SK-N-SH (cell line): ENCODE results near the gene RABGGTA. TPM values are rescaled to one million over a fixed set of nuclear protein-coding genes. Genes with fewer than 3 reads are reported as not detected.

Experiments used
- CTCF ChIA-PET: fragments of 300-600, 350-600 bp; formaldehyde crosslinking; extraction: SDS; loops from one replicate; lab custom pipeline; 2021; lab: Yijun Ruan, JAX
- POLR2A ChIA-PET: fragments of 350-600 bp; sonication (Branson Sonifier 250); formaldehyde crosslinking; extraction: SDS; loops from one replicate; lab custom pipeline; 2020; ENCODE audit warnings: antibody characterized with exemption, inconsistent platforms; lab: Yijun Ruan, JAX
- DNase-seq: peaks from one replicate; pipeline ENCODE4 v3.0.0; 2012
- H2AFZ ChIP-seq: fragments of 200-600 bp; sonication (generic); 2 replicates; pipeline ENCODE4 v1.8.1; 2016; ENCODE audit warnings: antibody characterized with exemption, mild to moderate bottlenecking, low read depth
- H3F3A ChIP-seq: fragments of 200-600 bp; sonication (generic); replicated peaks from 2 replicates; pipeline ENCODE3; 2016; ENCODE audit warnings: antibody characterized with exemption, mild to moderate bottlenecking; ENCODE audit not compliant: insufficient read depth
- H3K27ac ChIP-seq, 2 experiments: fragments of 200-500 bp in 1 of 2; fragments of 200-600 bp in 1 of 2; sonication (Bioruptor generic) in 1 of 2; sonication (generic), shearing (Covaris generic) in 1 of 2; 2 replicates each; pipeline versions ENCODE4 v1.5.1 to v1.6.1; 2014 to 2016; ENCODE audit warnings: low read depth in 2 of 2, inconsistent platforms in 1 of 2, low read length in 1 of 2, mild to moderate bottlenecking in 1 of 2, mixed read lengths in 1 of 2
- H3K27me3 ChIP-seq: fragments of 200-600 bp; sonication (generic), shearing (Covaris generic); 2 replicates; pipeline ENCODE4 v1.6.1; 2016; ENCODE audit warnings: mixed run types; ENCODE audit not compliant: insufficient read depth
- H3K36me3 ChIP-seq, 2 experiments: fragments of 200-500 bp in 1 of 2; fragments of 200-600 bp in 1 of 2; sonication (Bioruptor generic) in 1 of 2; sonication (generic) in 1 of 2; replicated peaks in 1 of 2; 2 replicates each; pipeline versions ENCODE3 to v1.5.1; 2014 to 2016; ENCODE audit warnings: low read length in 1 of 2, mild to moderate bottlenecking in 1 of 2; ENCODE audit not compliant: insufficient read depth in 2 of 2, control insufficient read depth in 1 of 2
- H3K4me1 ChIP-seq, 2 experiments: fragments of 200-500 bp in 1 of 2; fragments of 200-600 bp in 1 of 2; sonication (Bioruptor generic) in 1 of 2; sonication (generic), shearing (Covaris generic) in 1 of 2; 2 replicates each; pipeline versions ENCODE4 v1.5.1 to v1.6.1; 2014 to 2016; ENCODE audit warnings: low read depth in 1 of 2, low read length in 1 of 2, mixed run types in 1 of 2; ENCODE audit not compliant: insufficient read depth in 2 of 2, control insufficient read depth in 1 of 2
- H3K4me2 ChIP-seq: fragments of 200-600 bp; sonication (generic), shearing (Covaris generic); 2 replicates; pipeline ENCODE4 v1.6.1; 2017; ENCODE audit warnings: mixed run types
- H3K4me3 ChIP-seq, 2 experiments: fragments of 200-500 bp in 1 of 2; fragments of 200-600 bp in 1 of 2; sonication (Bioruptor generic) in 1 of 2; sonication (generic), shearing (Covaris generic) in 1 of 2; 2 replicates each; pipeline versions ENCODE4 v1.5.1 to v1.8.1; 2014 to 2016; ENCODE audit warnings: low read depth in 2 of 2, inconsistent platforms in 1 of 2, low read length in 1 of 2, mild to moderate bottlenecking in 1 of 2, mixed read lengths in 1 of 2, moderate library complexity in 1 of 2
- H3K79me2 ChIP-seq: fragments of 200-600 bp; sonication (generic); 2 replicates; pipeline ENCODE4 v1.8.1; 2017; ENCODE audit warnings: mild to moderate bottlenecking; ENCODE audit not compliant: insufficient read depth
- H3K9ac ChIP-seq: fragments of 200-600 bp; sonication (generic); 2 replicates; pipeline ENCODE4 v1.6.1; 2017; ENCODE audit warnings: mixed run types
- H3K9me2 ChIP-seq: fragments of 200-600 bp; sonication (generic); 2 replicates; pipeline ENCODE4 v1.6.1; 2017; ENCODE audit warnings: mixed run types
- H3K9me3 ChIP-seq: fragments of 200-600 bp; sonication (generic); 2 replicates; pipeline ENCODE4 v1.6.1; 2017; ENCODE audit warnings: mixed run types, mild to moderate bottlenecking, moderate library complexity
- H4K20me1 ChIP-seq: fragments of 200-600 bp; sonication (generic); 2 replicates; pipeline ENCODE4 v1.6.1; 2017; ENCODE audit warnings: mild to moderate bottlenecking, mixed run types; ENCODE audit not compliant: insufficient read depth
- CTCF ChIP-seq: fragments of 200-600 bp; sonication (generic); IDR thresholded peaks from 2 replicates; pipeline ENCODE4 v1.6.1; 2017; ENCODE audit warnings: antibody characterized with exemption, mild to moderate bottlenecking, moderate library complexity
- ELF1 ChIP-seq: IDR thresholded peaks from 2 replicates; pipeline ENCODE4 v1.4.0; 2012
- FOSL2 ChIP-seq: IDR thresholded peaks from 2 replicates; pipeline ENCODE4 v1.4.0; 2012; ENCODE audit warnings: low read depth, mild to moderate bottlenecking, moderate library complexity, borderline replicate concordance
- FOXJ3 ChIP-seq: sonication (generic); formaldehyde crosslinking; IDR thresholded peaks from 2 replicates; pipeline ENCODE4 v1.5.1; 2020; ENCODE audit warnings: mild to moderate bottlenecking, missing genetic modification reagents
- FOXM1 ChIP-seq: IDR thresholded peaks from 2 replicates; pipeline ENCODE4 v1.4.0; 2012; ENCODE audit warnings: low read depth, mild to moderate bottlenecking
- GABPA ChIP-seq: IDR thresholded peaks from 2 replicates; pipeline ENCODE4 v1.4.0; 2012; ENCODE audit warnings: low read depth, mild to moderate bottlenecking
- JUND ChIP-seq: IDR thresholded peaks from 2 replicates; pipeline ENCODE4 v1.4.0; 2012
- MEF2A ChIP-seq: IDR thresholded peaks from 2 replicates; pipeline ENCODE4 v1.4.0; 2012; ENCODE audit warnings: low read depth, borderline replicate concordance
- MXI1 ChIP-seq: IDR thresholded peaks from 2 replicates; pipeline ENCODE4 v1.6.1; 2012; ENCODE audit warnings: mild to moderate bottlenecking, low read depth, low read length, improper control_type of control experiment
- NRF1 ChIP-seq: IDR thresholded peaks from 2 replicates; pipeline ENCODE4 v1.6.1; 2012; ENCODE audit warnings: low read depth, mild to moderate bottlenecking, low read length
- PBX3 ChIP-seq: IDR thresholded peaks from 2 replicates; pipeline ENCODE4; 2012
- POLR2AphosphoS5 ChIP-seq: IDR thresholded peaks from 2 replicates; pipeline ENCODE4 v1.6.1; 2012; ENCODE audit warnings: low read depth, low read length
- RAD21 ChIP-seq: IDR thresholded peaks from 2 replicates; pipeline ENCODE4 v1.6.1; 2012; ENCODE audit warnings: mild to moderate bottlenecking, low read length
- REST ChIP-seq: IDR thresholded peaks from 2 replicates; pipeline ENCODE4 v1.6.1; 2012; ENCODE audit warnings: mild to moderate bottlenecking, low read depth, low read length, moderate library complexity
- TAF1 ChIP-seq: IDR thresholded peaks from 2 replicates; pipeline ENCODE4 v1.6.1; 2012; ENCODE audit warnings: low read depth, mild to moderate bottlenecking, low read length, moderate library complexity, borderline replicate concordance
- TCF12 ChIP-seq: IDR thresholded peaks from 2 replicates; pipeline ENCODE4 v1.4.0; 2012
- TEAD4 ChIP-seq: IDR thresholded peaks from 2 replicates; pipeline ENCODE4 v1.4.0; 2012; ENCODE audit warnings: mild to moderate bottlenecking, borderline replicate concordance; ENCODE audit not compliant: insufficient read depth
- YY1 ChIP-seq: IDR thresholded peaks from 2 replicates; pipeline ENCODE4 v1.4.0; 2012; ENCODE audit warnings: low read depth, mild to moderate bottlenecking
- WGBS: methylation state at CpG from one replicate; pipeline ENCODE4 v1.1.6; 2017; ENCODE audit warnings: low lambda C conversion rate; 5-methylcytosine and 5-hydroxymethylcytosine counted together
- polyA plus RNA-seq, 3 experiments: library from polyadenylated mRNA; depleted of rRNA; stranded (reverse); fragments of >200 nt; gene quantifications; 2 replicates each; pipeline ENCODE4 v1.2.3, GENCODE V29; 2012
- TF ChIP-seq, protein P1 (sequence below): IDR thresholded peaks from 2 replicates; pipeline ENCODE4 v1.4.0; 2012; ENCODE audit warnings: low read depth, borderline replicate concordance

RABGGTA gene
- polyA plus RNA-seq, 1 of the 3 experiments (the other 2 are of a cell fraction), result 59.4 TPM

DNA sequence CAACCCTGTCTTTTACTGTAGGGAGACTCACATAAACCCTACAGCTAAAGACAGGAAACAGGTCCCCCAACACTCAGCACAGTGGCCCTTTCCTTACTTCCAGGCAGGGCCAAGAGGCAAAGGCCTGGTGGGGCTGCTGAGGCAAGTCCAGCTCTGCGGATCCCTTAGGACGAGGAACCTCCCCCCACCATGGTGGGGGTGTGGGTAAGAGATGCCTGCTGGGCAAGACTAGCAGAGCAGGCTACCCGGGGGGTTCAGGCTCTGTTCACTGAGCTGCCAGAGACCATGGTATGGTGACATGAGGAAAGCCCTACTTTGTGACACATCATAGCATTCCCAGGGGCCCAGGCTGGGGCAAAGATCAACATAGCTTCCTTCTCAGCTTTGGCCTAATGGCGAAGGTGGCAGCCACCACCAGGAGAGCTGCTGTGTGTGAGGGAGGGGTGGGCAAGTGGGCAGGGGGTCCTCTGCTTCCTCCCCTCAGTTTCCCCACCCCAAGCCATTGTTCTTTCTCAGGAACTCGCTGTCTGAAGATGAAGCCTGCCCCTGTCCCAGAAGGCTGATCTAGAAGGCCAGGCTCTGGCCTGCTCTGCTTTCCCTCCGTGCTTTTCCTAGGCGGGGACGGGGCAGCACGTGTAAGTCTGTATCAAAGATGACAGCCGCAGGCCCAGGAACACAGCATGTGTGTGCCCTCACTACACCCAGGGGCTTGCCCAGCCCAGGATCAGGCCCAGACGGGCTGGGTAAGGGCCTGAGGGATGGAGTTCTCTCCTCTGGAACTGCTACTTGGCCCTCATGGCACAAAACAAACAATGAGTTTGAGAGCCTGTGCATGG lies 18.9 kb downstream of the RABGGTA start:
- no peaks in the 10 kb centered on the region for H3K27me3 ChIP-seq
- no peak for TF ChIP-seq TEAD4
- no peak for TF ChIP-seq JUND
- TF ChIP-seq, protein P1, sequence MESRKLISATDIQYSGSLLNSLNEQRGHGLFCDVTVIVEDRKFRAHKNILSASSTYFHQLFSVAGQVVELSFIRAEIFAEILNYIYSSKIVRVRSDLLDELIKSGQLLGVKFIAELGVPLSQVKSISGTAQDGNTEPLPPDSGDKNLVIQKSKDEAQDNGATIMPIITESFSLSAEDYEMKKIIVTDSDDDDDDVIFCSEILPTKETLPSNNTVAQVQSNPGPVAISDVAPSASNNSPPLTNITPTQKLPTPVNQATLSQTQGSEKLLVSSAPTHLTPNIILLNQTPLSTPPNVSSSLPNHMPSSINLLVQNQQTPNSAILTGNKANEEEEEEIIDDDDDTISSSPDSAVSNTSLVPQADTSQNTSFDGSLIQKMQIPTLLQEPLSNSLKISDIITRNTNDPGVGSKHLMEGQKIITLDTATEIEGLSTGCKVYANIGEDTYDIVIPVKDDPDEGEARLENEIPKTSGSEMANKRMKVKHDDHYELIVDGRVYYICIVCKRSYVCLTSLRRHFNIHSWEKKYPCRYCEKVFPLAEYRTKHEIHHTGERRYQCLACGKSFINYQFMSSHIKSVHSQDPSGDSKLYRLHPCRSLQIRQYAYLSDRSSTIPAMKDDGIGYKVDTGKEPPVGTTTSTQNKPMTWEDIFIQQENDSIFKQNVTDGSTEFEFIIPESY, result no peak
- TF ChIP-seq FOXJ3 (CRISPR knock-in tag), result no peak
- TF ChIP-seq ELF1, result no peak
- TF ChIP-seq RAD21, result no peak
- TF ChIP-seq MXI1, result no peak
- TF ChIP-seq MEF2A, result no peak
- TF ChIP-seq REST, result no peak
- TF ChIP-seq TAF1, result no peak
- TF ChIP-seq POLR2AphosphoS5, result no peak
- TF ChIP-seq FOSL2, result no peak
- no peak for TF ChIP-seq PBX3
- TF ChIP-seq GABPA, result no peak
- TF ChIP-seq CTCF, result no peak
- TF ChIP-seq NRF1, result no peak
- no peak for TF ChIP-seq YY1
- no peak for TF ChIP-seq FOXM1
- TF ChIP-seq TCF12, result no peak
- H4K20me1 ChIP-seq, result no peaks in the 10 kb centered on the region
- H3K9ac ChIP-seq, result no peak overlapping the region
- H3K36me3 ChIP-seq, result peaks cover 0 to under 1% of the 10 kb centered on the region in 2 experiments
- H2AFZ ChIP-seq, result no peak overlapping the region
- no peaks in the 10 kb centered on the region for H3K79me2 ChIP-seq
- no peak overlapping the region for H3K4me3 ChIP-seq
- CTCF ChIA-PET, result interaction anchor here (0.7 to 4.5 kb wide), 7 partner anchors 10 to 185 kb away, joined by 3 to 31 read pairs (median 6); partner anchors contain the start of genes CIDEB, RABGGTA and TINF2
- POLR2A ChIA-PET, result no interaction called here
- no peaks in the 10 kb centered on the region for H3K9me2 ChIP-seq
- no peaks in the 10 kb centered on the region for H3K4me1 ChIP-seq
- H3K9me3 ChIP-seq, result no peaks in the 10 kb centered on the region
- no peak overlapping the region for H3K4me2 ChIP-seq
- no peak for DNase-seq
- no peak overlapping the region for H3K27ac ChIP-seq
- H3F3A ChIP-seq, result no peaks in the 10 kb centered on the region
- 84% methylated on average over 10 of the region's 11 CpGs for WGBS
